PC-3 (cell line): ENCODE results near the gene MX1.

Experiments used
- EZH2 ChIP-seq: fragments of 300-600 bp; sonication (generic); IDR thresholded peaks from one replicate; pipeline ENCODE4 v1.6.1; 2017; ENCODE audit warnings: antibody characterized with exemption, mild to moderate bottlenecking, low read length; ENCODE audit not compliant: unreplicated experiment
- EZH2phosphoT487 ChIP-seq: fragments of 300-600 bp; sonication (generic); IDR thresholded peaks from 2 replicates; pipeline ENCODE4 v1.6.1; 2018; ENCODE audit warnings: mild to moderate bottlenecking, antibody characterized with exemption, low read length, borderline replicate concordance

DNA sequence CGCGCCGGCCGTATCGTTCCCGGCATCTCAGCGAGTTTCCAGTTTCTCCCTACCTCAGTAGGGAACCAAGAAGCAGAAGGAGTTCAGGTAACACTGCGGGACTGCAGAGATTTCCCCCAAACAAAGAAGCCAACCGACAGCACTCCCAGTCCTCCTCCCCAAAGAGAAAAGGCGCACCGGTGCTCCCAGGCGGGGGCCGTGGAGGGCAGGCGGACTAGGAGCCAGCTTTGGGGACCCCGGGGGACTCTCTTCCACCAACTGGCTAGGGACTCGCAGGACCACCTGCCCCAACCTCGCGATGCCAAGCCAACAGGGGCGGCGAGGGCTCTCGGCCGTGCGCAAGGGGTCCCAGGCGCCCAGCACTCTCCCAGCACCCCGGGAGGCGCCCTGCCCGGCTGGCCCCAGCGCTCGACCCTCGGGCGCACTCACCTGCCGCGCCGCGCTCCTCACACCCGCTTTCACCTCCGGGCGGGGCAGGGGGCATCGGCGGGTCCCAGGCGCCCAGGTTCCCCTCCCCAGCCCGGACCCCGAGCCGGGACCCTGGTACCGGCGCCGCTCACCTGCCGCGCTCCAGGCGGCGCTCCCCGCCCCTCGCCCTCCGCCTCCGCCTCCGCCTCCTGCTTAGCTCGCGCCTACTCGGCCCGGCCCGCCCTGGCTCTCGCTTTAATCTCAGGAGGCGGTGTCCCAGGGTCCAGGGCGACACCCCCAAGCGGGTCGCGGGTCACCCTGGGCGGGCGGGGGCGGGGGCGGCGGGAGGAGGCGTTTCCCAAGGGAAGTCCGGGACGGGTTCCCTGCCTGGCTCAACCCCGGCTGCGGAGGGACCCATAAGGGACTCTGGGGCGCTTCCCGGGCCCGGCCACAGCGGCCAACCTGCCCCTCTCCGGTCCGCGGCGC lies 81.7 kb downstream of the MX1 start, which contains the start of gene TMPRSS2:
- TF ChIP-seq EZH2phosphoT487: no peak
- TF ChIP-seq EZH2: no peak
